GM12878 (cell line): ENCODE data around the gene NBEA.

Source experiments
- CTCF ChIP-seq, 3 experiments: IDR thresholded peaks in 2 of 3; conservative IDR thresholded peaks in 1 of 3; 2 replicates each; pipeline ENCODE4 v1.5.1; 2011; ENCODE audit warnings: low read depth in 3 of 3, low read length in 3 of 3, mild to moderate bottlenecking in 3 of 3, control low read depth in 2 of 3, moderate library complexity in 2 of 3, inconsistent platforms in 1 of 3, mixed read lengths in 1 of 3; ENCODE audit not compliant: control insufficient read depth in 2 of 3, insufficient read depth in 1 of 3; ENCODE audit errors: extremely low read depth in 1 of 3
- SP1 ChIP-seq: IDR thresholded peaks from one replicate; pipeline ENCODE4 v1.6.1; 2011; ENCODE audit warnings: low read depth, low read length
- YY1 ChIP-seq: IDR thresholded peaks from 2 replicates; pipeline ENCODE4 v1.6.1; 2011; ENCODE audit warnings: low read depth, mild to moderate bottlenecking, low read length

DNA sequence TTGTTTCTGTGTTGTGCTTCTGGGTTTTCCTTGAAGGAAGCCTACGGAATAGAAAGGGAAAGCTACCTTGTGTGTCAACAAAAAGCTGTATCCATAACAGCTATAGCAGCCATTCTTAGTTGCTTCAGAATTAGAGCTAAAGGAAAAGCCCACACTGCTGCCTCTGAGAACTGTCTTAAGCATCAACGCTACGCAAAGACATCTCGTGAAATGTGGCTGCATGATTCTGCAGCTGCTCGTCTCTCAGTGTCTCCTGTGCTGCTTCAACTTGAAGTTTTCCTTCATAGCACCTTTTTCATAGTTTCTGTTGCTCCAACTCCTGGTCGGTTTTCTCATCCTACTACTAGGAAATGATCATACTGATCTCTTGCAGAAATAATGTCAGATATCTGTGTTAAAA is 675.4 kb downstream of the NBEA start:
- no peak for TF ChIP-seq SP1
- no peak for TF ChIP-seq YY1
- no peak for TF ChIP-seq CTCF (IDR thresholded peaks at IDR 0.05 in 2 of 3, conservative IDR thresholded peaks at IDR 0.05 in 1 of 3; ENCODE audit: control insufficient read depth in 2 of 3, extremely low read depth in 1 of 3, insufficient read depth in 1 of 3, low read depth in 3 of 3, low read length in 3 of 3)
